Caco-2 (cell line): ENCODE data around the gene ARF1. TPM values are rescaled to one million over a fixed set of nuclear protein-coding genes. Genes with fewer than 3 reads are reported as not detected.
A peak's percentile ranks its signal among the peaks of the same experiment; 100 is the strongest.

ENCODE experiments used
- BruUV-seq: library from RNA; stranded (reverse); fragments of 400-500 nt; replicated peaks from 2 replicates; lab custom pipeline; 2021; lab: Mats Ljungman, UMichigan
- CTCF ChIA-PET: fragments of 300-600 bp; sonication (Branson Sonifier 250); formaldehyde crosslinking; loops from one replicate; lab custom pipeline; 2022; ENCODE audit warnings: antibody characterized with exemption; lab: Charles Lee
- POLR2A ChIA-PET: fragments of 300-600 bp; sonication (Branson Sonifier 250); formaldehyde crosslinking; loops from one replicate; lab custom pipeline; 2022; ENCODE audit warnings: antibody characterized with exemption; lab: Charles Lee
- DNase-seq, 2 experiments: peaks; one replicate each; pipeline versions ENCODE4 v3.0.0 to v3.0.0-alpha.2; 2020 to 2022
- H3K27me3 ChIP-seq: replicated peaks from 2 replicates; pipeline ENCODE4 v1.6.0; 2011; ENCODE audit warnings: low read length; ENCODE audit not compliant: control insufficient read depth, insufficient read depth
- H3K36me3 ChIP-seq: 2 replicates; pipeline ENCODE4 v1.5.1; 2011; ENCODE audit warnings: low read length; ENCODE audit not compliant: control insufficient read depth, insufficient read depth
- H3K4me1 ChIP-seq: fragments of 250-450 bp; sonication (Bioruptor Pico); 2 replicates; pipeline ENCODE4 v1.5.1; 2020; ENCODE audit warnings: mild to moderate bottlenecking
- H3K4me3 ChIP-seq: 2 replicates; pipeline ENCODE4 v1.5.1; 2011; ENCODE audit warnings: low read depth, mild to moderate bottlenecking, control low read depth, low read length
- H3K9me3 ChIP-seq: fragments of 250-450 bp; sonication (Bioruptor Pico); 2 replicates; pipeline ENCODE4 v1.5.1; 2020; ENCODE audit warnings: mild to moderate bottlenecking, moderate library complexity
- H3K27ac Mint-ChIP-seq: one replicate; pipeline ENCODE4 v1.8.0; 2022; ENCODE audit warnings: mixed read lengths; ENCODE audit not compliant: unreplicated experiment
- H3K27me3 Mint-ChIP-seq: one replicate; pipeline ENCODE4 v1.8.0; 2022; ENCODE audit warnings: mixed read lengths; ENCODE audit not compliant: insufficient read depth, unreplicated experiment
- H3K36me3 Mint-ChIP-seq: one replicate; pipeline ENCODE4 v1.8.0; 2022; ENCODE audit warnings: mild to moderate bottlenecking, mixed read lengths; ENCODE audit not compliant: insufficient read depth, unreplicated experiment
- H3K4me1 Mint-ChIP-seq: one replicate; pipeline ENCODE4 v1.8.0; 2022; ENCODE audit warnings: low read depth, mixed read lengths; ENCODE audit not compliant: unreplicated experiment
- H3K4me3 Mint-ChIP-seq: one replicate; pipeline ENCODE4 v1.8.0; 2022; ENCODE audit warnings: mild to moderate bottlenecking, moderate library complexity, mixed read lengths; ENCODE audit not compliant: unreplicated experiment
- H3K9me3 Mint-ChIP-seq: one replicate; pipeline ENCODE4 v1.8.0; 2022; ENCODE audit warnings: mixed read lengths; ENCODE audit not compliant: unreplicated experiment
- intact Hi-C: fragments of 100-400 bp; cut with micrococcal nuclease; formaldehyde crosslinking; loops from one replicate; pipeline ENCODE4 v1.10.0; 2022; ENCODE audit not compliant: unreplicated experiment
- total RNA-seq: library from RNA; stranded (reverse); gene quantifications from 2 replicates; pipeline ENCODE4 v1.2.3, GENCODE V29; 2022
- TF ChIP-seq, protein P1 (sequence below), 2 experiments: fragments of 200-600 bp in 1 of 2; IDR thresholded peaks; 1 replicate in 1 of 2; 2 replicates in 1 of 2; pipeline versions ENCODE4 v1.5.1 to v1.8.0; 2011 to 2022; ENCODE audit warnings: antibody characterized with exemption in 1 of 2, control low read depth in 1 of 2, inconsistent platforms in 1 of 2, low read depth in 1 of 2, low read length in 1 of 2, mild to moderate bottlenecking in 1 of 2, moderate library complexity in 1 of 2; ENCODE audit not compliant: insufficient read depth in 1 of 2, severe bottlenecking in 1 of 2, unreplicated experiment in 1 of 2

ARF1 gene
- total RNA-seq, 1 experiment from 2014 or later = 378 TPM

DNA sequence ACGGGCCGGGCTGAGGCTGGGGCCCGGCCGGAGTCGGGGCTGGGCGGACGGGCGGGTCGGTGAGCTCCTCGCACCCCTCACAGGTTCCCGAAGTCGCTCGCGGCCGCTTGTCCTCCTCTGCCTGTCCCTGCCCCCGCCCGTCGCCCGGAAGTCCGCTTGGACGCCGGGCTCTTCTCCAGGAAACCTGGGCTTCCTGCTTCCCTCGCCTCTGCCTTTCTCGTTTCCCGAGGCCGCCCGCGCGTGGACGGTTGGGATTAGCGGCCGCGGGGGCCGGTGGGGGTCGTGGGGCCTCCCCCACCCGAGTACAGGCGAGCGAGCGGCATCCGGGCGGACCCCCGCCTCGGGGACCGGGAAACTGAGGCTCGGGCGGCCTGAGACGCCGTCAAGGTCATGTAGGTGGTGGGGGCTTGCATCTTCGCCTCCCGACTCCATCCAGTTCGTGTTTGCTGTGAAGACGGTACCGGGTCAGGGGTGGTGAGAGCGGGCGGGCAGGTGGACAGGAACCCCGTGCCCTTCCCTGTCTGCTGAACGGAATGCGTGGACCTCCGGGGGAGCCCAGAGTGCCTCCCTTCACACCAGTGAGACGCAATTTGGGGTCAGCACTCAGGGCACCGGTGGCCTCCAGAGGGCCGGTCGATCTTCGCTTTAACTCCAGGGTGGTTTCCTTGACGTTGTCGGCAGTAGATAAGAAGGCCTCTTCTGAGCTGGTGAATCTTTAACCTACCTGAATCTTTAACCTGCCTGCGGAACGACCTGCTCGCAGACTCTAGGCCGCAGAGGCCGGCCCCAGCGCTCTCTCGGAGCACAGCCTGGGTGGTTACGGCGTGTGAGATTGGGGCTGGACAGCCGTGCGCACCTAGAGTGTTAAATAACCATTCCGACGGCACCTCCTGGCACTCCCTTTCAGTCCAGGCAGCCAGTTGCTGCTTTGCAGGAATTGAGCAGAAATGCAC, 686 bp downstream of the ARF1 start:
- BruUV-seq = TSS peak; percentile 67
- Histone ChIP-seq H3K9me3 (no peaks in the 10 kb centered on the region), H3K4me1 (peaks cover 23% of the 10 kb centered on the region), H3K4me3 (peak overlapping the region; percentile 98), H3K27me3 (no peaks in the 10 kb centered on the region), H3K36me3 (peaks cover 3% of the 10 kb centered on the region)
- peaks cover 48% of the 10 kb centered on the region for H3K36me3 Mint-ChIP-seq
- H3K4me1 Mint-ChIP-seq = peaks cover 21% of the 10 kb centered on the region
- DNase-seq = peak; percentile 73 to 78
- peak overlapping the region; percentile 95 for H3K27ac Mint-ChIP-seq
- H3K4me3 Mint-ChIP-seq = peak overlapping the region; percentile 93
- TF ChIP-seq, protein P1, sequence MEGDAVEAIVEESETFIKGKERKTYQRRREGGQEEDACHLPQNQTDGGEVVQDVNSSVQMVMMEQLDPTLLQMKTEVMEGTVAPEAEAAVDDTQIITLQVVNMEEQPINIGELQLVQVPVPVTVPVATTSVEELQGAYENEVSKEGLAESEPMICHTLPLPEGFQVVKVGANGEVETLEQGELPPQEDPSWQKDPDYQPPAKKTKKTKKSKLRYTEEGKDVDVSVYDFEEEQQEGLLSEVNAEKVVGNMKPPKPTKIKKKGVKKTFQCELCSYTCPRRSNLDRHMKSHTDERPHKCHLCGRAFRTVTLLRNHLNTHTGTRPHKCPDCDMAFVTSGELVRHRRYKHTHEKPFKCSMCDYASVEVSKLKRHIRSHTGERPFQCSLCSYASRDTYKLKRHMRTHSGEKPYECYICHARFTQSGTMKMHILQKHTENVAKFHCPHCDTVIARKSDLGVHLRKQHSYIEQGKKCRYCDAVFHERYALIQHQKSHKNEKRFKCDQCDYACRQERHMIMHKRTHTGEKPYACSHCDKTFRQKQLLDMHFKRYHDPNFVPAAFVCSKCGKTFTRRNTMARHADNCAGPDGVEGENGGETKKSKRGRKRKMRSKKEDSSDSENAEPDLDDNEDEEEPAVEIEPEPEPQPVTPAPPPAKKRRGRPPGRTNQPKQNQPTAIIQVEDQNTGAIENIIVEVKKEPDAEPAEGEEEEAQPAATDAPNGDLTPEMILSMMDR (IDR thresholded peaks at IDR 0.05; ENCODE audit: insufficient read depth in 1 of 2, low read depth in 1 of 2, low read length in 1 of 2, severe bottlenecking in 1 of 2, unreplicated experiment in 1 of 2) = no peak
- no peaks in the 10 kb centered on the region for H3K9me3 Mint-ChIP-seq
- intact Hi-C loops = loop anchor here (2.0 kb wide), 3 partner anchors 22 to 58 kb away; partner anchors contain the start of genes GUK1 and MRPL55
- H3K27me3 Mint-ChIP-seq = no peaks in the 10 kb centered on the region
- POLR2A ChIA-PET = interaction anchor here (0.6 to 1.6 kb wide), 6 partner anchors 23 to 82 kb away, joined by 3 to 8 read pairs (median 5); no protein-coding TSS in a partner anchor
- CTCF ChIA-PET = interaction anchor here (0.6 to 1.6 kb wide), 5 partner anchors 19 to 288 kb away, joined by 3 to 5 read pairs (median 4); no protein-coding TSS in a partner anchor

DNA sequence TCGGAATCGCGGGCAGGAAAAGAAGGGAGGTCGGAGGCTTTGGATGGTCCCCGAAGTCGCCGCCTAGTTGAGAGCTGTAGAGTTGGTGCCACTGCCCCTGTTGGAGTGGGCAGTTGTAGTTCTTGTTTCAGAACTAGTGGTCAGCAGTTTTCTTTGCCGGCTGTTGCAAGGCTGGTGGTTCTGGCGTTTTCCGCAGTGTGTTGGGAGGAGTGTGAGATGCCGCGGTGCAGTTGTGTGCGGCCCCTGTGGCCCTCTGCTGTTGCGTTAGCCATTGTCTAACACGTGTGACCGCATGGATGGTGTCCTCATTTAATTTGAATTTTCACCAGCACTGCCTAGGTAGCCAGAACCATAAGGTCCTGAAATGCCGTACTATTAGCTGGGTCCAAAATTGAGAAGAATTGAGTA, 1.4 kb downstream of the ARF1 start:
- Histone ChIP-seq H3K4me3 (peak overlapping the region; percentile 98), H3K9me3 (no peaks in the 10 kb centered on the region), H3K4me1 (peaks cover 23% of the 10 kb centered on the region), H3K36me3 (peaks cover 3% of the 10 kb centered on the region), H3K27me3 (no peaks in the 10 kb centered on the region)
- Mint-ChIP-seq H3K27me3 (no peaks in the 10 kb centered on the region), H3K4me3 (peak overlapping the region; percentile 93), H3K27ac (peak overlapping the region; percentile 95), H3K4me1 (peaks cover 24% of the 10 kb centered on the region), H3K36me3 (peaks cover 55% of the 10 kb centered on the region), H3K9me3 (no peaks in the 10 kb centered on the region)
- CTCF ChIA-PET = interaction anchor here (0.6 to 1.6 kb wide), 3 partner anchors 18 to 84 kb away, joined by 3 to 5 read pairs (median 4); no protein-coding TSS in a partner anchor
- POLR2A ChIA-PET = interaction anchor here (0.6 kb wide), 2 partner anchors 24 to 26 kb away, joined by 3 to 7 read pairs; no protein-coding TSS in a partner anchor
- no peak for DNase-seq
- BruUV-seq = TSS peak; percentile 32
- intact Hi-C loops = loop anchor here (2.0 kb wide), 4 partner anchors 17 to 57 kb away; partner anchors contain the start of genes GUK1 and MRPL55
- TF ChIP-seq, protein P1 (IDR thresholded peaks at IDR 0.05; ENCODE audit: insufficient read depth in 1 of 2, low read depth in 1 of 2, low read length in 1 of 2, severe bottlenecking in 1 of 2, unreplicated experiment in 1 of 2) = no peak

DNA sequence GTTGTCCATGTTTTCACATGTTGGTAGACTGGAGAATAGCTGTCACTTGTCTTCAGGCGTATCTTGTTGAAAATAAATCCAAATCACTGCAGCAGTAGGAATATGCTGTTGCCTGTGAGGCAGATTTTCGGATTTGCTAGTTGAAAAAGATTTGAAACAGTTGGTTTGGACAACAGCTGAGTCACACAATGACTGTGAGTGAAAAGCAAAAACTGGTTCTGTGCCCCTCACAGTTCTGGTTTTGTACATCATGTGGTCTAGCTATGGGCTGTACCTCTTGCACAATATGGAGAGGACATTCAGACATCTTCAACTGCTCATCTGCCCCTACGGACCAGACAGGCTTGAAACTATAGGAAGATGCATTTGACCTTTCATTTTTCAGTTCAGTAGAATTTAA, 1.8 kb downstream of the ARF1 start:
- H3K36me3 ChIP-seq = peaks cover 3% of the 10 kb centered on the region
- ChIA-PET POLR2A (no interaction called here), CTCF (interaction anchor here (1.2 to 1.6 kb wide), 2 partner anchors 18 to 85 kb away, joined by 3 to 5 read pairs; no protein-coding TSS in a partner anchor)
- Mint-ChIP-seq H3K27ac (peak overlapping the region; percentile 95), H3K4me3 (peak overlapping the region; percentile 93), H3K36me3 (peaks cover 60% of the 10 kb centered on the region), H3K4me1 (peaks cover 27% of the 10 kb centered on the region), H3K9me3 (no peaks in the 10 kb centered on the region), H3K27me3 (no peaks in the 10 kb centered on the region)
- BruUV-seq = no TSS peak
- no peaks in the 10 kb centered on the region for H3K9me3 ChIP-seq
- no peaks in the 10 kb centered on the region for H3K27me3 ChIP-seq
- intact Hi-C loops = loop anchor here (2.0 kb wide), 1 partner anchor 16 kb away; no protein-coding TSS in a partner anchor
- H3K4me1 ChIP-seq = peaks cover 23% of the 10 kb centered on the region
- H3K4me3 ChIP-seq = peak overlapping the region; percentile 98
- TF ChIP-seq, protein P1 (IDR thresholded peaks at IDR 0.05; ENCODE audit: insufficient read depth in 1 of 2, low read depth in 1 of 2, low read length in 1 of 2, severe bottlenecking in 1 of 2, unreplicated experiment in 1 of 2) = no peak
- DNase-seq = no peak
